Upper lobe of right lung (tissue), 1 donor: ENCODE results near the gene CDC45. TPM values are rescaled to one million over a fixed set of nuclear protein-coding genes. Genes with fewer than 3 reads are reported as not detected.

Source experiments
- ATAC-seq: fragments of 200-7000 bp; cut with Tn5 transposase; one replicate; pipeline ENCODE4 v1.9.1; 2020; ENCODE audit warnings: mild to moderate bottlenecking, moderate library complexity
- DNase-seq: peaks from one replicate; pipeline ENCODE4 v3.0.0-alpha.2; 2020
- H3K27ac ChIP-seq: fragments of 200-600 bp; one replicate; pipeline ENCODE4 v1.8.0; 2022
- H3K27me3 ChIP-seq: fragments of 200-600 bp; one replicate; pipeline ENCODE4 v1.8.0; 2022; ENCODE audit warnings: mild to moderate bottlenecking
- H3K36me3 ChIP-seq: fragments of 200-600 bp; one replicate; pipeline ENCODE4 v1.8.0; 2022
- H3K4me1 ChIP-seq: fragments of 200-600 bp; one replicate; pipeline ENCODE4 v1.8.0; 2022
- H3K4me3 ChIP-seq: fragments of 200-600 bp; one replicate; pipeline ENCODE4 v1.8.0; 2022; ENCODE audit warnings: mild to moderate bottlenecking
- H3K9me3 ChIP-seq: fragments of 200-600 bp; one replicate; pipeline ENCODE4 v1.8.0; 2022
- CTCF ChIP-seq: fragments of 200-600 bp; IDR thresholded peaks from one replicate; pipeline ENCODE4 v1.8.0; 2022; ENCODE audit warnings: antibody characterized with exemption
- intact Hi-C: fragments of 100-400 bp; cut with DNase I; formaldehyde crosslinking; loops from one replicate; pipeline ENCODE4 v1.11.0; 2022
- total RNA-seq: library from RNA; stranded (reverse); fragmentation: NEBNext Ultra II Directional; extraction: Animal tissue kit (Norgen Biotek cat#: 25700); gene quantifications from one replicate; pipeline ENCODE4 v1.2.1, GENCODE V29; 2021
- donor health status: DM: no; HTN: yes; CAD: no; lungs with severe emphysema.

The CDC45 gene
- total RNA-seq, 1 donor from 2014 or later: 0.58 TPM

- DNase-seq (no peak), ATAC-seq (no peak)
- Histone ChIP-seq H3K4me1 (peaks cover 3% of the 10 kb centered on the region), H3K27me3 (peaks cover 10% of the 10 kb centered on the region), H3K27ac (no peak overlapping the region), H3K36me3 (no peaks in the 10 kb centered on the region), H3K4me3 (no peak overlapping the region), H3K9me3 (no peaks in the 10 kb centered on the region)
- intact Hi-C loops: no loop called here
- no peak for TF ChIP-seq CTCF
Measured at GRCh38 chr22:19533857-19534256, 54.1 kb downstream of the CDC45 start.

GRCh38 chr22:19535001-19535400 is 55.3 kb downstream of the CDC45 start:
- Histone ChIP-seq H3K4me3 (no peak overlapping the region), H3K27me3 (peaks cover 6% of the 10 kb centered on the region), H3K9me3 (no peaks in the 10 kb centered on the region), H3K36me3 (no peaks in the 10 kb centered on the region), H3K27ac (no peak overlapping the region), H3K4me1 (peaks cover 3% of the 10 kb centered on the region)
- TF ChIP-seq CTCF: no peak
- DNase-seq (no peak), ATAC-seq (no peak)
- intact Hi-C loops: no loop called here

GRCh38 chr22:19536564-19536963 is 56.8 kb downstream of the CDC45 start:
- no peak for DNase-seq
- no peaks in the 10 kb centered on the region for H3K36me3 ChIP-seq
- peaks cover 3% of the 10 kb centered on the region for H3K4me1 ChIP-seq
- H3K9me3 ChIP-seq: no peaks in the 10 kb centered on the region
- H3K27me3 ChIP-seq: no peaks in the 10 kb centered on the region
- no peak for TF ChIP-seq CTCF
- intact Hi-C loops: no loop called here
- no peak overlapping the region for H3K27ac ChIP-seq
- ATAC-seq: no peak
- H3K4me3 ChIP-seq: no peak overlapping the region

GRCh38 chr22:19537941-19538488 is 58.3 kb downstream of the CDC45 start:
- no peak for TF ChIP-seq CTCF
- Histone ChIP-seq H3K4me1 (peaks cover 3% of the 10 kb centered on the region), H3K36me3 (no peaks in the 10 kb centered on the region), H3K9me3 (no peaks in the 10 kb centered on the region), H3K4me3 (no peak overlapping the region), H3K27me3 (no peaks in the 10 kb centered on the region), H3K27ac (no peak overlapping the region)
- no peak for DNase-seq
- intact Hi-C loops: no loop called here
- no peak for ATAC-seq

GRCh38 chr22:19540394-19540793 is 60.7 kb downstream of the CDC45 start:
- no peaks in the 10 kb centered on the region for H3K36me3 ChIP-seq
- intact Hi-C loops: no loop called here
- no peaks in the 10 kb centered on the region for H3K9me3 ChIP-seq
- H3K27me3 ChIP-seq: no peaks in the 10 kb centered on the region
- no peak for TF ChIP-seq CTCF
- no peak overlapping the region for H3K27ac ChIP-seq
- H3K4me1 ChIP-seq: no peaks in the 10 kb centered on the region
- DNase-seq: no peak
- no peak for ATAC-seq
- no peak overlapping the region for H3K4me3 ChIP-seq
